BLaER1 (cell line): ENCODE measurements around the gene PCDHGA5.
"Not testable (repeated sequence)": the region's sequence is repeated elsewhere in the genome, so short reads cannot be mapped to it uniquely, and the experiment has no call there.

Experiments used
- H3K27ac ChIP-seq: shearing (Covaris generic); formaldehyde crosslinking; 2 replicates; pipeline ENCODE4 v1.8.1; 2022
- H3K27me3 ChIP-seq: shearing (Covaris generic); formaldehyde crosslinking; 2 replicates; pipeline ENCODE4 v1.8.1; 2022
- H3K36me3 ChIP-seq: shearing (Covaris generic); formaldehyde crosslinking; 2 replicates; pipeline ENCODE4 v1.8.1; 2022
- H3K4me1 ChIP-seq: shearing (Covaris generic); formaldehyde crosslinking; 2 replicates; pipeline ENCODE4 v1.8.1; 2022
- H3K4me2 ChIP-seq: shearing (Covaris generic); formaldehyde crosslinking; 2 replicates; pipeline ENCODE4 v1.8.1; 2022
- H3K4me3 ChIP-seq: shearing (Covaris generic); formaldehyde crosslinking; 2 replicates; pipeline ENCODE4 v1.8.1; 2022
- H3K9ac ChIP-seq: shearing (Covaris generic); formaldehyde crosslinking; 2 replicates; pipeline ENCODE4 v1.8.1; 2022
- H3K9me3 ChIP-seq: shearing (Covaris generic); formaldehyde crosslinking; 2 replicates; pipeline ENCODE4 v1.8.1; 2022
- H4K20me1 ChIP-seq: shearing (Covaris generic); formaldehyde crosslinking; 2 replicates; pipeline ENCODE4 v1.8.1; 2022
- Cebpa-rat ChIP-seq: shearing (Covaris generic); IDR thresholded peaks from 2 replicates; pipeline ENCODE4 v1.8.1; 2022

Gene PCDHGA5

DNA sequence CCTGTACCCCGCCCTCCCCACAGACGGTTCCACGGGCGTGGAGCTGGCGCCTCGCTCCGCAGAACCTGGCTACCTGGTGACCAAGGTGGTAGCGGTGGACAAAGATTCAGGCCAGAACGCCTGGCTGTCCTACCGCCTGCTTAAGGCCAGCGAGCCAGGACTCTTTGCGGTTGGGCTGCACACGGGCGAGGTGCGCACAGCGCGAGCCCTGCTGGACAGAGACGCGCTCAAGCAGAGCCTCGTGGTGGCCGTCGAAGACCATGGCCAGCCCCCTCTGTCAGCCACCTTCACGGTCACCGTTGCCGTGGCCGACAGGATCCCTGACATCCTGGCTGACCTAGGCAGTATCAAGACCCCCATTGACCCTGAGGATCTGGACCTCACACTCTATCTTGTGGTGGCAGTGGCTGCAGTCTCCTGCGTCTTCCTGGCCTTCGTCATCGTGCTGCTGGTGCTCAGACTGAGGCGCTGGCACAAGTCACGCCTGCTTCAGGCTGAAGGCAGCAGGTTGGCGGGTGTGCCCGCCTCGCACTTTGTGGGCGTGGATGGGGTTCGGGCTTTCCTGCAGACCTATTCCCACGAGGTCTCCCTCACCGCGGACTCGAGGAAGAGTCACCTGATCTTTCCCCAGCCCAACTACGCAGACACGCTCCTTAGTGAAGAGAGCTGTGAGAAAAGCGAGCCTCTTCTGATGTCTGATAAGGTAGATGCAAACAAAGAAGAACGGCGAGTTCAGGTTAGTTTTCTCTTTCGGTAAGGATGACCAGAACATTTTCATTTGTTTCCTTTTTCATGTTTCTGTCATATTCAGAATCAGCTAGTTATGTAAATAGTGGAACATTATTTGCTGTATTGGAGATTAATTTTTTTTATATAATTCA is 2.3 kb downstream of the PCDHGA5 start:
- H3K27ac ChIP-seq = no peak overlapping the region
- H3K4me1 ChIP-seq = no peaks in the 10 kb centered on the region
- TF ChIP-seq Cebpa-rat = no peak
- H3K4me2 ChIP-seq = no peak overlapping the region
- peaks cover 71% of the 10 kb centered on the region for H3K9me3 ChIP-seq
- H4K20me1 ChIP-seq = no peaks in the 10 kb centered on the region
- H3K27me3 ChIP-seq = no peaks in the 10 kb centered on the region
- H3K36me3 ChIP-seq = no peaks in the 10 kb centered on the region
- no peak overlapping the region for H3K9ac ChIP-seq
- H3K4me3 ChIP-seq = no peak overlapping the region

DNA sequence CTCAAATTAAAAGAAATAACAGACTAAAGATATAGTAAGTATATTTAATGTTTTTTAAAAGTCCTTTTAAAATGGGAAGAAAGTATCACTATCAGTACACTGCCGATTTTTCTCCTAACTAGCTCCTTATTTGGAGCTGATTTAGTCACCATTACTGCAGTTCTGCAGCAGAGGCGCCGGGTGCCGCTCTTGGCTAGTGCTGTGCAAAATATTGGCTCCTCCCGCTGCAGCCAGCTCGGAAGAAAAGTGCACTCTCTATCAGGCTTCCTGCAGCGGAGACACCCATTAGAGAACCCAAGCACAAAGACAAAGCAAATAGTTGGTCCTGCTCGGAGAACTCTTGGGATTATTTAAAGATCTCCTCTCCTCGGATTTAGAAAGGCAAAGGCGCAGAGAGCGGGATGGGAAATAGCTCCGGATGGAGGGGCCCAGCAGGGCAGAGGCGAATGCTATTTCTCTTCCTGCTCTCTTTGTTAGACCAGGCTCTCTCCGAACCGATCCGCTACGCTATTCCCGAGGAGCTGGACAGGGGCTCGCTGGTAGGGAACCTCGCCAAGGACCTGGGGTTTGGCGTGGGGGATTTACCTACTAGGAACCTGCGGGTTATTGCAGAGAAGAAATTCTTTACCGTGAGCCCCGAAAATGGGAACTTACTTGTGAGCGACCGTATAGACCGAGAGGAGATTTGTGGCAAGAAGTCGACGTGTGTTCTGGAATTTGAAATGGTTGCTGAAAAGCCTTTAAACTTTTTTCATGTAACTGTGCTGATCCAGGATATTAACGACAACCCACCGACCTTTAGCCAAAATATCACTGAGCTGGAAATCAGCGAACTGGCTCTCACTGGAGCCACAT is 6.3 kb downstream of the PCDHGA5 start, which contains the start of gene PCDHGB3:
PCDHGB3 (plus strand) TSS at position 249 of the 855 bp plus-strand sequence; CDS start at position 402, 153 bp downstream.
- Histone ChIP-seq H3K9me3 (peaks cover 71% of the 10 kb centered on the region), H4K20me1 (no peaks in the 10 kb centered on the region), H3K27me3 (no peaks in the 10 kb centered on the region), H3K4me3 (no peak within 1 kb of the TSS), H3K4me2 (no peak within 1 kb of the TSS), H3K36me3 (0 out of 2 replicates have a peak, but pooled peaks cover 7% of the 10 kb centered on the region), H3K9ac (no peak within 1 kb of the TSS), H3K4me1 (no peaks in the 10 kb centered on the region), H3K27ac (no peak within 1 kb of the TSS)
- TF ChIP-seq Cebpa-rat = no peak

DNA sequence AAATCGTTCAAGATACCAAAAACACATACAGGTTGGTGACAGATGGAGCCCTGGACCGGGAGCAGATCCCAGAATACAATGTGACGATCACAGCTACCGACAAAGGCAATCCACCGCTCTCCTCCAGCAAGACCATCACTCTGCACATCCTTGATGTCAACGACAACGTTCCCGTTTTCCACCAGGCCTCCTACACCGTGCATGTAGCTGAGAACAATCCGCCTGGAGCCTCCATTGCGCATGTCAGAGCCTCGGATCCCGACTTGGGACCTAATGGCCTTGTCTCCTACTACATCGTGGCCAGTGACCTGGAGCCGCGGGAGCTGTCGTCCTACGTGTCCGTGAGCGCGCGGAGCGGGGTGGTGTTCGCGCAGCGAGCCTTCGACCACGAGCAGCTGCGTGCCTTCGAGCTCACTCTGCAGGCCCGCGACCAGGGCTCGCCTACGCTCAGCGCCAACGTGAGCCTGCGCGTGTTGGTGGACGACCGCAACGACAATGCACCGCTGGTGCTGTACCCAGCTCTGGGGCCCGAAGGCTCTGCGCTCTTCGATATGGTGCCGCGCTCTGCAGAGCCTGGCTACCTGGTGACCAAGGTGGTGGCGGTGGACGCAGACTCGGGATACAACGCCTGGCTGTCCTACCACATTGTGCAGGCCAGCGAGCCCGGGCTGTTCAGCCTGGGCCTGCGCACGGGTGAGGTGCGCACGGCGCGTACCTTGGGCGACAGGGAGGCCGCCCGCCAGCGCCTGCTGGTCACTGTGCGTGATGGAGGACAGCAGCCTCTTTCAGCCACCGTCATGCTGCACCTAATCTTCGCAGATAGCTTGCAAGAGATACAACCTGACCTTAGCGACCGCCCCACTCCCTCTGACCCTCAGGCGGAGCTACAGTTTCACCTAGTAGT is 7.9 kb downstream of the PCDHGA5 start:
- no peak for TF ChIP-seq Cebpa-rat
- 0 out of 2 replicates have a peak, but pooled peaks cover 7% of the 10 kb centered on the region for H3K36me3 ChIP-seq
- H3K9ac ChIP-seq = no peak overlapping the region
- H3K27ac ChIP-seq = no peak overlapping the region
- peaks cover 69% of the 10 kb centered on the region for H3K9me3 ChIP-seq
- no peak overlapping the region for H3K4me2 ChIP-seq
- no peak overlapping the region for H3K4me3 ChIP-seq
- H3K27me3 ChIP-seq = no peaks in the 10 kb centered on the region
- no peaks in the 10 kb centered on the region for H3K4me1 ChIP-seq
- H4K20me1 ChIP-seq = no peaks in the 10 kb centered on the region

DNA sequence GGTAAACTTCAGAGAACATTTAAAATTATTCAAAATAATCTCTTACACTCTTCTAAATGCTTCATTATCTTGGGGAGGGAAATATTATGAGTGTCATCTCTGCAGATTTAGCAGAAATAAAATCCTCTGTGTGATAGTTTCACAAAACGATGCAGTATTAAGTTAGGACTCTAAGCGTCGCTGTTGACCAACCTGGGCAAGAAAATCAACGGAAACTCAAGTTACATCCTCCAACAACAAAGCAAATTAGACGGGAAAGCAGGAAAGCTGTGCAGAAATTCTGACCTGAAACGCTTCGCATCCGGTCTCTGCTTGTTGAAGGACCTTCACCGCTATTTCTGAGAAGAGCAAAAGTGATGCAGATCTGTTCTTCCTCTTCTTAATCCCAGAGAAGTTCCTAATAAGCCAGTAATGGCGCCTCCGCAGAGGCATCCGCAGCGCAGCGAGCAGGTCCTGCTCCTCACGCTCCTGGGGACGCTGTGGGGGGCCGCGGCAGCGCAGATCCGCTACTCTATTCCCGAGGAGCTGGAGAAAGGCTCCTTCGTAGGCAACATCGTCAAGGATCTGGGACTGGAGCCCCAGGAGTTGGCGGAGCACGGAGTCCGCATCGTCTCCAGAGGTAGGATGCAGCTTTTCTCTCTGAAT is 9.8 kb downstream of the PCDHGA5 start, which contains the start of gene PCDHGA6:
PCDHGA6 (plus strand) TSS at position 219 of the 645 bp plus-strand sequence; CDS start at position 412, 193 bp downstream.
- Histone ChIP-seq H3K4me1 (no peaks in the 10 kb centered on the region), H3K4me3 (no peak within 1 kb of the TSS), H3K9ac (no peak within 1 kb of the TSS), H3K27ac (no peak within 1 kb of the TSS), H4K20me1 (no peaks in the 10 kb centered on the region), H3K27me3 (no peaks in the 10 kb centered on the region), H3K9me3 (peaks cover 73% of the 10 kb centered on the region), H3K4me2 (no peak within 1 kb of the TSS), H3K36me3 (0 out of 2 replicates have a peak, but pooled peaks cover 7% of the 10 kb centered on the region)
- no peak for TF ChIP-seq Cebpa-rat

DNA sequence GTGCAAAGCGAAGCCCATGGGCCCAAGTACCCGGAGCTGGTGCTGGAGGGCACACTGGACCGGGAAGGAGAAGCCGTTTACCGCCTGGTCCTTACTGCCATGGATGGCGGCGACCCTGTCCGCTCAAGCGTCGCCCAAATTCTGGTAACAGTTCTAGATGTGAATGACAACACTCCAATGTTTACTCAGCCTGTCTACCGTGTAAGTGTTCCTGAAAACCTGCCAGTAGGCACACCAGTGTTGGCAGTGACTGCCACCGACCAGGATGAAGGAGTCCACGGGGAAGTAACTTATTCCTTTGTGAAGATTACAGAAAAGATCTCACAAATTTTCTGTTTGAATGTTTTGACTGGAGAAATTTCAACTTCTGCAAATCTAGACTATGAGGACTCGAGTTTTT is 10.7 kb downstream of the PCDHGA5 start:
- Histone ChIP-seq H3K9me3 (peaks cover 73% of the 10 kb centered on the region), H3K27ac (no peak overlapping the region), H3K36me3 (0 out of 2 replicates have a peak, but pooled peaks cover 7% of the 10 kb centered on the region), H3K4me1 (no peaks in the 10 kb centered on the region), H3K9ac (no peak overlapping the region), H3K4me3 (no peak overlapping the region), H3K4me2 (no peak overlapping the region), H4K20me1 (no peaks in the 10 kb centered on the region), H3K27me3 (no peaks in the 10 kb centered on the region)
- TF ChIP-seq Cebpa-rat = no peak

DNA sequence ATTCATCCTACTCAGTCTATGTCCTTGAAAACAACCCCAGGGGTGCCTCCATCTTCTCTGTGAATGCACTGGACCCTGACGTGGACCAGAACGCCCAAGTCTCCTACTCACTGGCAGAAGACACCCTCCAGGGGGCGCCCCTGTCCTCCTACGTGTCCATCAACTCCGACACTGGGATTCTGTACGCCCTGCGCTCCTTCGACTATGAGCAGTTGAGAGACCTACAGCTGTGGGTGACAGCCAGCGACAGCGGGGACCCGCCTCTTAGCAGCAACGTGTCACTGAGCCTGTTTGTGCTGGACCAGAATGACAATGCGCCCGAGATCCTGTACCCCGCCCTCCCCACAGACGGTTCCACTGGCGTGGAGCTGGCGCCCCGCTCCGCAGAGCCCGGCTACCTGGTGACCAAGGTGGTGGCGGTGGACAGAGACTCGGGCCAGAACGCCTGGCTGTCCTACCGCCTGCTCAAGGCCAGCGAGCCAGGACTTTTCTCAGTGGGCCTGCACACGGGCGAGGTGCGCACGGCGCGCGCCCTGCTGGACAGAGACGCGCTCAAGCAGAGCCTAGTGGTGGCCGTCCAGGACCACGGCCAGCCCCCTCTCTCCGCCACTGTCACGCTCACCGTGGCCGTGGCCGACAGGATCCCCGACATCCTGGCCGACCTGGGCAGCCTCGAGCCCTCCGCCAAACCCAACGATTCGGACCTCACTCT is 11.6 kb downstream of the PCDHGA5 start:
- H3K27ac ChIP-seq, H4K20me1 ChIP-seq, H3K4me2 ChIP-seq, H3K4me3 ChIP-seq, H3K4me1 ChIP-seq, H3K36me3 ChIP-seq, H3K9ac ChIP-seq, H3K27me3 ChIP-seq: not testable (repeated sequence)
- H3K9me3 ChIP-seq = peaks cover 65% of the 10 kb centered on the region

DNA sequence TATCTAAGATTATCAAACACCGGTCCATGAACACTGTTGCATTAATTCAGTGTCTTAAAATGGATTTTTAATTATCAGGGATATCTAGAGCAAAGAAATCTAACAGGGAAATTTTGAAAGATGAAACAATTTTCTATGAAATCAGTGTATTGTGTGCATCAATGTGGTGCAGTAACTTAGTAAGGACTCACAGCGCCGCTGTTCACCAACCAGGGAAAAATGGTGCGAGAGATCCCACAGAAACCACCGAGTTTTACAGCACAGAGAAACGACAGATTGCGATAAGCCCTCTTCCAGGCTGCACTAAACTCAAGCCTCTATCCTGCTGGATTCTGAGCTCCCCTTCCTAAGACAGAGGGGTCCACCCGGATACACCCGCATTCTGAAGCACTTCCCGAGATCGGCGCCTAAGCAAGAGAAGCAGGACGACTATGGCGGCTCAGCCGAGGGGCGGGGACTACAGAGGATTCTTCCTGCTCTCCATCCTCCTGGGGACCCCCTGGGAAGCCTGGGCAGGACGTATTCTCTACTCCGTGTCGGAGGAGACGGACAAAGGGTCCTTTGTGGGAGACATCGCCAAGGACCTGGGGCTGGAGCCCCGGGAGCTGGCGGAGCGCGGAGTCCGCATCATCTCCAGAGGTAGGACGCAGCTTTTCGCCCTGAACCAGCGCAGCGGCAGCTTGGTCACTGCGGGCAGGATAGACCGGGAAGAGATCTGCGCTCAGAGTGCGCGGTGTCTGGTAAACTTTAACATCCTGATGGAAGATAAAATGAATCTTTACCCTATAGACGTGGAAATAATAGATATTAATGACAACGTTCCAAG is 18.7 kb downstream of the PCDHGA5 start, which contains the start of gene PCDHGA7:
PCDHGA7 (plus strand) TSS at position 274 of the 826 bp plus-strand sequence; CDS start at position 432, 158 bp downstream.
- H3K9ac ChIP-seq = no peak within 1 kb of the TSS
- H3K36me3 ChIP-seq = no peaks in the 10 kb centered on the region
- no peaks in the 10 kb centered on the region for H3K27me3 ChIP-seq
- H4K20me1 ChIP-seq = no peaks in the 10 kb centered on the region
- no peak within 1 kb of the TSS for H3K4me2 ChIP-seq
- TF ChIP-seq Cebpa-rat = no peak
- no peaks in the 10 kb centered on the region for H3K4me1 ChIP-seq
- no peak within 1 kb of the TSS for H3K27ac ChIP-seq
- H3K4me3 ChIP-seq = no peak within 1 kb of the TSS
- H3K9me3 ChIP-seq = peaks cover 34% of the 10 kb centered on the region
